GM21447 (cell line): ENCODE data around the gene JDP2.

ENCODE experiments used
- ATAC-seq: cut with Tn5 transposase; IDR thresholded peaks from one replicate; pipeline ENCODE4 v1.9.1; 2021; ENCODE audit not compliant: unreplicated experiment

JDP2 gene

DNA sequence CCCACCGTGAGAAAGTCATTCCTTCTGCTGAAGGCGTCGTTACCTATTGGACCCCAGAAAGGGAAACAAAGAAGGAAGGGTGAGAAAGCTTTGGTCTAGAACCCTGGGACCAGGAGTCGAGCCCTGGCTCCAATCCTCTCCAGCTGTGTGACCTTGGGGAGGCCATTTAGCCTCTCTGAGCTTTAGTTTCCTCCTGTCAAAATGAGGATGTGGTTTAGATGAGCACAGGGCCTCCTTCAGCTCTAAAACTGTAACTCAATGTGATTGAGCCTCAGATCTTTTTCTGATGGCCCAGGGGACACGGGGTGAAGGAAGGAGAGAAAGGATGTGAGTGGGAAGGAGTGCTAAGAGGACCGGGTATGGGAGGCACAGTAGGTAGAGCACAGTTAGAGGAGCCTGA lies 7.7 kb downstream of the JDP2 start:
- ATAC-seq = no peak

DNA sequence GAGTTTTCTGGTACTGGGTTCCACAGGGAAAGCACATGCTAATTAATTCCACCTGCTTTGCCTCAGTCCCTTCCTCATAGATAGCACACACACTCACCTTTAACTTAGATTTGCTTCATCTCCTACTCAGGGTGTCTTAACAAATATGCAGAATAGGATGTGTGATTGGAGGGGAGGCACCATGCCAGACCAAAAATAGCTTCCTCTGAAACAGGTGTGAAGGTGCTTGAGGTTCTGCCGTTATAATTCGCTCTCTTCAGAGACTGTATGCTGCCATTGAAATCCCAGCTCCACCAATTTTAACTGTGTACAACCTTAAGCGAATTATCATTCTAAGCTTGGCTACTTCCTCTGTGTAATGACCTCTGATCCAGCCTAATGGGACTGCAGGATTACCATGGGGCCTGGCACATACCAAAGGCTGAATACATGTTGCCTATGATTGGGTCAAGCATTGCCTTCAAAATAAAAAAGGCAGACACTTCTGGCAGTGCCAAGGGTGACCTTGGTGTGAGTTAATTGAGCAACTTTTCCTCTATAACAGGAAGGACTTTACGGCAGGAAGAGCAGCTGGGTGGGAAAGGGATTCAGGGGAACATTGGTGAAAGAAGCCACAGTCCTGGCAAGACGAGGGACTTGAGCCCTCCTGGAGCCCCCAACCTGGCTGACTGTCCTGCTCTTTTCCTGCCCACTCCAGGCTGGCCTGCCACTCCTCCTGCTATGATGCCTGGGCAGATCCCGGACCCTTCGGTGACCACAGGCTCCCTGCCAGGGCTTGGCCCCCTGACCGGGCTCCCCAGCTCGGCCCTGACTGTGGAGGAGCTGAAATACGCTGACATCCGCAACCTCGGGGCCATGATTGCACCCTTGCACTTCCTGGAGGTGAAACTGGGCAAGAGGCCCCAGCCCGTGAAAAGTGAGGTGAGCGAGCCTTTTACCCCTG lies 9.7 kb downstream of the JDP2 start:
- ATAC-seq = no peak

DNA sequence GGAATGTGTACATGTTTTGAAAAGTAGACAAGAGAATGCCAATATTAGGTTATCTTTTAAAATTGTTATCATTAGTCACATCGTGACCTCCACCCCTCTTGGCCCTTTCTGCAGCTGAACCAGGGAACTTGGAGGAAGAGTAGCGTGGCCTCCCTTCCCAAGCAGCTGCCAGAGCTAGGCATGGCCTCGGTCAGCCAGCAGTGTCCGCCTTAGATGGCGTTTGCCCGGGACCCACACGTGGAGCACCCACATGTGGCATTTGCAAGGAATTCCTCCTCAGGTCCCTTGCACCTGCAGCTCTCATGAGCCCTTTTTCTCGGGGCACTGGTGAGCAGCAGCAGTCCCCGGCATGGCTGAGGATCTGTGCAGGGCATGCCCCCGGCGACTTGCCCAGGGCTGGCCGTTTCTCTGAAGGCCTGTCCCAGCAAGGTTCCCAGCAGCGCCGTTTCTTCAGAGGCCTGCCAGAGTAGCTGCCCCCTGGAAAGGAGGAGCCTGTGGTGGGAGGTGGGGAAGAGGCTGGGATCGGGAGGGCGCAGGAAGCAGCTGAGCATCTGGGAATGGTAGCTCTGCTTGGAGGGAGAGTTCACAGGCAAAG lies 10.8 kb downstream of the JDP2 start:
- ATAC-seq = no peak

DNA sequence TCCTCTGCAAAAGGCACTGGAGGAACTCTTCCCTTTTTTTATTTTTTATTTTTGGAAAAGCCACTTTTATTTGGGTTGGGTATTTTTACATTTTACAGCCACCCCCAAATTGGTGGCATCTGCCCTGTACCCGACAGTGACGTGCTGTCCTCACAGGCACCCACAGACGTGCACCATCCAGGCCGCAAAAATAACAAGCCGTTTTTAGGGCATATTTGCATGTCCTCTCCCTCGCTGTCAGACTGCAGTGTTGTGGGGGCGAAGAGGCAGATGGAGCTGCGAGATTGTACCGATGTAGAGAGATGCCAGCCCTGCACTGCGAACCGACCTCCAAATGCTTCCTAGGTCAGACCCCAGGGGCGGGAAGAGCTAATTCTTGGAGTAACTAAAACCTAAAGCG lies 12.2 kb downstream of the JDP2 start:
- no peak for ATAC-seq

DNA sequence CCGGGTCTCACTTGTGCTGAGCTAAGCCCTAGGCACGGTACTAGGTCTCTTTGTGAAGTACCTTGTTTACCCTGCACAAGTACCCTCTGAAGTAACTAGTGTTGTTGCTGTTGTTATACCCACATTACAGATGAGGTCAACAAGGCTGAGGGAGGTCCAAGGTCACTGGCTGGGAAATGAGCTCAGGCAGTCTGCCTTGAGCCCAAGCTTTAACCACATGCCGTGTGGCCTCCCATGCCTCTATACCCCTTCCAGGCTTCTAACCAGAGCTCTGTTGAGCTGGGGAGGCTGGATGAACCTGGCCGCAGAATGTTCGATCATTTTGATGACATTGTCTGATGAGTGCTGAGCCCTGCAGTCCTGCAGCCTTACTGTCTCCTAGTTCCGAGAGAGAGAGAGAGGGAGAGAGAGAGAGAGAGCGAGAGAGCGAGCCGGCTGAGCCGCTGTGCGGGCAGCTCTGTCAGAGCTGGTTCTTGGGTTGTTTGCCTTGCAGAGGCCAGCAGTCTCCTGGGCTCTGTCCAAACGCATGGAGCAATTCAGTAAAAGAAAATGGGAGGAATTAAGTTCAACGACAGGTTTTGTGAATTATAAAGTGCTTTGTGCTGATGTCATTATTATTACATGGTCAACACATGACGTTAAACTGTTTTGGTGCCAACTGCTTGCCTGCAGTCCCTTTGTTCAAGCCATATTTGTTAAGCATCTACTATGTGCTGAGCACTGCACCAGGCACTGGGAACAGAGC lies 13.1 kb downstream of the JDP2 start:
- ATAC-seq = no peak

DNA sequence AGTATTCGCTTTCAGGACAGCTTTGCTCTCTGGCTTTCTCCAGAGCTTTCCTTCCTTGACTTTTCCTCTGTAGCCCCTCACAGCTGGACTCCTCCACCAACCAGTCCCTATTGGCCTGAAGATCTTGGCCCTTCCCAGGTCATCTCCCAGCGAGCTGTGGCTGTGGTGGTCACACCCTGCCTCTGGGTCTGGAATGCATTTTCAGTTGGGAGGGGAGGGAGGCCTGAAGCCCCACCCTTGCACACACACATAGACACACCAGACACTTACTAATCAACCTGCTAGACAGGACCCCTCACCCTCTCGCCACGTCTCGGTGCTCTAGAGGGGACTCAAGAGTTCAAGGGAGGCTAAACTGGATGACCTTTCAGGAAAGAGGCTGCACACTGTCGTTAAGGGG lies 13.9 kb downstream of the JDP2 start:
- ATAC-seq = no peak

DNA sequence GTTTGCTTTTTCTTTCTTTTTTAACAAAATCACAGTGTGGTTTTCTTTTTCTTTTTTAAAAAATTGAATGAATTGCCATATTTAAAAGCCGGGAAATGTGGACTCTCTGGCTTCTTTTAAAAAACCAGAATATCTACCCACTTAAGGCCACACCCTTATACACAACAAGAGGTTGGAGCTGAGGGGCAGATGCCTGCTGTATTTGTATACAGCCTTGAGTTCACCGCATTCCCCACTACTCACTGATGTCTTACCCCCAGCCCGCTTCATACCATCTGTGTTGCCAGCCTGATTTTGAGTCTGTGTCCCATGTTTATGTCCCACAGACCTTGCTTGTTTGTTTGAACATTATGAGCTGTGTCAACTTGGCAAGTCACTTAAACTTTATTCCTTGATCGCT lies 14.3 kb downstream of the JDP2 start:
- no peak for ATAC-seq

DNA sequence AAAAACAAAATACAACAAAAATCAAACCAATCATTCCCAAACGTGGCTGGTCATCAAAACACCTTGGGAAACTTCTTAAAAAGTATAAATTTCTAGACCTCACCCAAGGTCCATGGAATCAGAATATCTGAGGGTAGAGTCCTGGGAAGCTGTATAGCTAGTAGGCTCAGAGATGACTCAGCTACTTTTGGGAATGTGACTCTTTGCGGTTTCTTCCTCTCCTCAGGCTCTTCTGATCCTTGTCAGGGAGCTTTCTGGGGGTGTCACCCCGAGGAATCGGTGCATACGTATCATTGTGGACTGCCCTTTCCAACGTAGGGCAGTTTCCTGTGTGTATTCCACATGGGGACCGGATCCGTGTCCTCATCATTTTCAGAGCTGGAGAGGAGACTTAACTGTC lies 14.8 kb downstream of the JDP2 start:
- no peak for ATAC-seq

DNA sequence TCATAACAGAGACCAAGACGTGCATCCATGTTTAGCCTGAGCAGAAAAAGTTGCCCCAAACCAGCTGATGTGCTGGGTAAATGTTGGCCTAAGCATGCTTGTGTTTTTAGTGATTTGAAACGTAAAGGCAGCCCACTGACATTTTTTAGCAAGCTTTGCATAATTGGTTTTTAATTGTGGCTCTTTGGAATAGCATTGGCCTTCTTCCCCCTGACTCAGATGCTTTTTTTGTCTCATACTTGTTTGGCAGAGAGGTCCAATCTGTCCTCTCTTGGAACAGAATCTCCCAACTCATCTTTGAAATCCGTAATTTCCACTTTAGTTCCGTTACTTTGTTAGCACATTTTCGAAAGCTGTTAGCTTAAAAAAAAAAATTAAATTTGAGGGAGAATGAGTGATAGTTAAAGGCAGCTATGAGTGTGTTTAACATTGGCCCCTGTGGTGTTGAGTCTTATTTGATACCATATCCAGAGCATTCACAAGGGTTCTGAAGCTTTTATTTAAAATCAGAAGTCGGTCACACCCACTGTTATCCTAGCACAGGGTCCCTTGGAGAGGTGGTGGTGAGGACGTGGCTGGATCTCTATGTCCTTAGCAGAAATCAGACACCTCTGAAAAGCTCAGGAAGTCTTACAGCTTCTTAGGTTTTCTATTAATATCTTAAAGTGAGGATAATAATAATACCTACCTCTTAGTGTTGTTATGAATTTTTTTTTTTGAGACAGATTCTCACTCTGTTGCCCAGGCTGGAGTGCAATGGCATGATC lies 15.6 kb downstream of the JDP2 start:
- ATAC-seq = no peak

DNA sequence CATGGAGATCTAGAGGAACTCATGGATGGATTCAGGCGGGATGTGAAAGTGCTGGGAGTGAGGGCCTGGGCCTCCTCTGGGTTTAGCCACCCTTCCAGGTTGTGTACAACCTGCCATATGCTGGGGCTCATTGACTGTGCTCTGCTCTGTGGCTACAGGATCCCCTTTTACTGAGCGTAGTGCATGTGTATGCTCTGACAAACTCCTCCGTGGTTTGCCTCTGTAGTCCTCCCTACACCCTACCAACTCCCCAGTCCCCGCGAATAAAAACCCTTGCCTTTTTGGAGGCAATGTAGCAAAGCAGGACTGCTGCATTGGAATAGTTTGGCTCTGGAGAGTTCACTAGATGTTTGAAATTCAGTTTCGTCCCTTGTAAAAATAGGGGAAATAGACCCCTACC lies 17.4 kb downstream of the JDP2 start:
- no peak for ATAC-seq

DNA sequence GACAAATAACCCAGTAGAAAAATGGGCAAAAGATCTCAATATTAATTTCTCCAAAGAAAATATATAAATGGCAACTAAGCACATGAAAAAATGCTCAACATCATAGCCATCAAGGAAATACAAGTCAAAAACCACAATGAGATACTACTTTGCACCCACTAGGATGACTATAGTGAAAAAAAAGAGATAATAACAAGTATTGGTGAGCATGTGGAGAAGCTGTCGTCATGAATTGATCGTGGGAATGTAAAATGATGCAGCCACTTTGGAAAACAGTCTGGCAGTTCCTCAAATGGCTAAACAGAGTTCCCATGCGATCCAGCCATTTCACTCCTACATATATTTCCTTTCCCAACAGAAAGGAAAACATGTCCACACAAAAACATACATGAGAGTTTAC lies 18.1 kb downstream of the JDP2 start:
- no peak for ATAC-seq

DNA sequence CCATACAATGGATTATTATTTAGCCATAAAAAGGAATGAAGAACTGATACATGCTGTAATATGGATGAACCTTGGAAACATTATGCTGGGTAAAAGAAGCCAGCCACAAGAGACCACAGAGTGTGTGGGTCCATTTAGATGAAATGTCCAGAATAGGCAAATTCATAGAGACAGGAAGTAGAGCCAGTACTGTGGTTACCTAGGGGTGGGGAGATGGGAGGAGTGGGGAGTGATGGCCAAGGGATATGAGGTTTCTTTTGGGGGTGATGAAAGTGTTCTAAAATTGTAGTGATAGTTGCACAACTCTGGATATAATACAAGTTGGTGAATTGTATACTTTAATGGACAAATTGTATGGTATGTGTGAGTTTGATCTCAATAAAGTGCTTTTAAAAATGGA lies 18.6 kb downstream of the JDP2 start:
- ATAC-seq = no peak

DNA sequence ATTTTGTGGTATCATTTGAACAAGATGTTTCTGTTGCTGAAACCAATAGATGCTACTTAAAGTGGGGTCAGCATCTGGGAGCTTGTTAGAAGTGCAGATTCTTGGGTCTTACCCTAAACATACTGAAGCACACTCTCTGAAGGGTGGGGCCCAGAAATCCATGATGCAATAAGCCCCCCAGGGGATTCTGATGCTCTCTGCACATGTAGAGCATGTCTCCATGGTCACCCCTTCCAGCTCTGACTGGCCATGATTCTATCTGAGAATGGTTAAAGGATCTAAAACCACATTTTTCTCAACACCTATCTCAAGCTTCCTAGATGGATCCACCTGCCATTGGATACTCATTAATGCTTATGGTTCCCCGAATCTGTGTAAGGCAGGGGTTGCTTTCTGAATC lies 20.4 kb downstream of the JDP2 start:
- ATAC-seq = no peak

DNA sequence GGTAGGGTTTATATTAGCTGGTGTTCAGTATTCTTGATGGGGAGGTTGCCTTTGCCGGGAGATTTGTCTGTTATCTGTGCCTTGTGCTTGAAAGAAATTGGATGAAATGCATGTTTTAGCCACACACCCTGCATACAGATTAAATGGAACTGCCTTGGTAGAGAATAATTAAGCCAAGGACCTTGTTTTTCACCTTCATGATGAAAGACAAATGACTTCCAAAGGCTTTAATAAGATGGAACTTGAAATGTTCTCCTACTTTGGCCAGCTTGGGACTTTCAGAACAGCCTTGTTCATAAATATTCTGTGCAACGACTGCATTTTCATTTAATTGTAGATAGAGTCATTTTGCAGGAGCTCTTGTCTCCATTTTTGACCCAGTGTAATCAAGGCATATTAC lies 21.2 kb downstream of the JDP2 start:
- no peak for ATAC-seq

DNA sequence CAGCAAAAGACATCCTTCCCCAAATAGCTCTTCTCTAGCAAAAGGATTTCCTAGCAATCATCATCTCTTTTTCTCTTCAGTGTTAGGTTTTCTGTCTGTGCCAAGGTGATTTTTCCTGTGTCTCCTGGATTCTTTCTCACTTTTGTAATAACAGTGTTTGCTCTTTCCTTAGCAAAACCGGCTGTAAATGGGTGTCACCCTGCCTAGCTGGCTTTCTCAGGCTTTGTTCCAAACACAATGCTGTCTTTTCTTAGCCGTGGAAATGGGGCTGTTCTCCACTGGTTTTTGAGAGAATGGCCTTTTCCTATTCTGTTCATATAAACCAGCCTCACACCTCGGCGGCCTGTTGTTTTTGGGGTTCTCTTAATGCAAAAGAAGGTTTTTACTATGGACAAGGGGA lies 21.9 kb downstream of the JDP2 start:
- ATAC-seq = no peak

DNA sequence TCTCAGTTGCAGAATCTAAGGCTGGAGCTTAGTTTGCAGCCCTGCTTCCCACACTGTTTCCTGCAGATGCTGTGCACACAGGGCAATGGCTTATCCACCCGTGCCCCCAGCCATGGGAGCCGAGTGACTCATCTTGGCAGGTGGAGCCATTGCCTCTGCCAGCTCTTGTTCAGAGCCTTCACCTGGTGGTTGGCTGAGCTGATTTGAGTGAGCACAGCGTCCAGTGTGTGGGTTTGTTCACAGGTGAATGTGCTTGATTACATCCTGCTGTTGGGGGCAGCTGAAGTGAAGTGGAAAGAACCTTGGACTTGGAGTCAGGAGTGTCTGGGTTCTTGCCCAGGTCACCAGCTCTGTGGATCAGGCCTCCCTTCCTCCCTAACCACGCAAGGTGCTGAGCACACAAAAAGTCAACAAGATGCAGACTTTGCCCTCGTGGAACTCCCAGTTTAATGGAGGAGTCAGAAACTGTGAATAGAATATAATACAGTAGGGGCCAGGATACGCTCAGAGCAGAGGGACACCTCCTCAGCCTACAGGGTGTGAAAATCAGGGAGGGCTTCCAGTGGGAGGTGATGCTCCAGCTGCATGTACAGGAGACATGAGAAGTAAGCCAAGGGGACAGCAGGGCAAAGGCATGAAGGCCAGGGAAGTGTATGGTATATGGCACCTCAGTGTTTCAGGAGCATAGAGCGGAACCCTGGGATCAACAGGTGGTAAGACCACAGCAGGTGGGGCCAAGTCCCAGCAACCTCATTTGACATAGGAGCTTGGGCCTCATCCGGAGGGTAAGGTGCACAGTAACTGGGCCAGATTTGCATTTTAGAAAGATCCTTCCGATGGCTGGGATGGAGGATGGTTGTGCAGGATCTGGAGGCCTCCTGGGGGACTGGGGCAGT lies 22.8 kb downstream of the JDP2 start:
- no peak for ATAC-seq

DNA sequence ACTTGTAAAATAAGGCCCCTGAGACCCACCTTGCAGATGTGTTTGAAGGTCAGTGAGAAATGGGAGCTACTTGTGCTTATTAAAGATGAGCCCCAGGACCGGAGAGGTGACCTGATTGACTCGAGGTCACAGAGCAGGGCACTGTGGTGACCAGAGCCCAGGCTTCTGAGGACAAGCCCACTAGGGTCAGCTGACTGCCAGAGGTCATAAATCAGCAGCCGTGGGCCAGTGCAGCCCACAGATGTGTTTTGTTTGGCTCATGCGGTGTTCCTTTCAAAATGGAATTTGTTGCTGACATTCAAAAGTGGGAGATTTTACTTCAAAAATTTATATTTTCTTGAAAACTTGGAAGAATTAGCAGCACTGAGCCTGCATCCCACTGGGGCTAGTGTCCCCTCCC lies 24.5 kb downstream of the JDP2 start:
- ATAC-seq = no peak

DNA sequence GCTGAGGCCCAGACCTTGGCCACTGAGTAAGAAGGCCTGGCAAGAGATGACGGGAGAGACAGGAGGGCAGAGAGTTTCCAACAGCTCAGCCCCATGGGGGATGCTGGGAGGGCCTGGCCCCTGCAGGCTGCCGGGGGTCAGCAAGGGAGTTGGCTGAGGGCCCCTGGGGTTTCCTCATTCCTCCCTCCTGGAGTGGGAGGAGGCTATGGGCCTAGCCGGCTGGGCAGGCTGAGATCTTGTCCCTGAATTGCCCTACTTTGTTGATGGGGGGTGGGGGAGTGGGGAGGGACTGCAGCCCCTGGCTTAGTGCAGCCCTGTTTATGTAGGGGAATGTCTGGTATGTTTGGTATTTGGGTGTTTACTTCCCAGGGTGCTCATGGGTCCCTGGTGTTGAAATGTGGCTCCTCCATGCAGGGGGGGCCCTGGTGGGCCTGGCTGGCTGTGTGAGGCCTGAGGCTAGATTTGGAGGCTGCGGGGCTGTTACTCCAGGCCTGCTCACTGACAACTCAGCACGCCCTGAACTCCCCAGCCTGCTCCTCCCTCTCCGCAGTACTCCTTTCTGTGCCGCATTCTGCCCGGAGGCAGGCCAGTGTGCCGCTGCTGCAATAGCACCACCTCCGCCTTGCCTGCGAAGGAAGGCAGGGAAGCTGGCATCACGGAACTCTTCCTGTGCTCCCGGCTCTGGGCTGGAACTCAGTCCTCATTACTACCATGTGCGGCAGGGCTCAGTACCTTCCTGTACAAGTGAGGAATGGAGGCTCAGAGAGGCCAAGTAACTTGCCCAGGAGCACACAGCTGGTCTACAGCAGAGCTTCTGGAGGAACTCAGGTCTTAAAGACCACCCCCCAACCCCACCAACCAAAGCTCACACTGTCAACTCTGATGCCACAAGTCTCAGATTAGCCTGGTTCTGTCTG lies 25.3 kb downstream of the JDP2 start:
- no peak for ATAC-seq

DNA sequence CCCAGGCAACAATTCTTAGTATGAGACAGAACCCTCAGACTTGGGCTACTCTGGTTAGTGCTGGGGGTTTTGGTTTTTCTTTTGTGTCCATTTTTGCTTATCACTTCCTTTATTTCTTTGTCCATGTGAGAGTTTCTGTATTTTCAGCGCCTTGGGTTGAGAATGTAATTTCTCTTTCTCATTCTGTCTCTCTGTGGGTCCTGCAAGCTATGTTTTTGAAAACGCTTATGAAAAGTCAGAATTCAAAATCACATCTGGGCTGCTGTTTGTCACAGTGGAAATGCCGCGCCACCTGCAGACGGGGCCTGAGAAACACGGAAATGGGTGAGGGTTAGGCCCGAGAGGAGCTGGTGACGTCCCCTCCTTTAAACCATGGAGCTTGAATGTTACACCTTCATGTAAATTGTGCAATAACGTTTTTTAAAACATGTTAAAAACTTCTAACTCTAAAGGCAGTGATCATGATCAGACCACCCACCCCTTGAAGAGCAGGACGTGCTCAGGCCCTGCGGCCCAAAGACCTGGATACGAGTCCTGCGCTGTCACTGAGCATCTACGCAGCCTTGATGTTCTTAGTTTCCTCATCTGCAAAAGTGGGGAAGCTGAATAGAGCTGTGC lies 26.1 kb downstream of the JDP2 start:
- ATAC-seq = no peak
